SK-N-SH treated with all-trans-retinoic acid at 6 μM for 48 hours (cell line): ENCODE measurements around the gene C19orf67.
A peak's percentile ranks its signal among the peaks of the same experiment; 100 is the strongest.

ENCODE experiments used
- ATAC-seq: fragments of 200-7000 bp; cut with Tn5 transposase; 3 replicates; pipeline ENCODE4 v1.9.1; 2020; ENCODE audit warnings: mild to moderate bottlenecking, moderate library complexity
- ARNTL ChIP-seq: fragments of 450-650 bp; formaldehyde crosslinking; IDR thresholded peaks from 2 replicates; pipeline ENCODE4 v1.5.0; 2020; ENCODE audit warnings: low read depth, mild to moderate bottlenecking, moderate library complexity, borderline replicate concordance
- BACH2 ChIP-seq: fragments of 250-450 bp; sonication (Bioruptor Pico); IDR thresholded peaks from 2 replicates; pipeline ENCODE4 v1.9.0; 2021; ENCODE audit warnings: mild to moderate bottlenecking, borderline replicate concordance
- CSRNP3 ChIP-seq: fragments of 250-450 bp; sonication (Bioruptor Pico); IDR thresholded peaks from 2 replicates; pipeline ENCODE4 v1.5.1; 2021; ENCODE audit warnings: mild to moderate bottlenecking, moderate library complexity
- GLIS3 ChIP-seq: fragments of 250-450 bp; sonication (Bioruptor Pico); IDR thresholded peaks from 2 replicates; pipeline ENCODE4 v1.5.0; 2020; ENCODE audit warnings: mild to moderate bottlenecking, moderate library complexity
- ISL1 ChIP-seq: fragments of 250-450 bp; sonication (Bioruptor Pico); IDR thresholded peaks from 2 replicates; pipeline ENCODE4 v2.1.2; 2022; ENCODE audit warnings: mild to moderate bottlenecking, moderate library complexity
- OSR1 ChIP-seq: fragments of 250-450 bp; sonication (Bioruptor Pico); IDR thresholded peaks from 2 replicates; pipeline ENCODE4 v1.8.0; 2022; ENCODE audit warnings: moderate library complexity, mild to moderate bottlenecking, inconsistent platforms
- PATZ1 ChIP-seq: fragments of 250-450 bp; sonication (Bioruptor Pico); IDR thresholded peaks from 2 replicates; pipeline ENCODE4 v1.8.0; 2020; ENCODE audit warnings: mild to moderate bottlenecking, moderate library complexity, borderline replicate concordance
- POU6F1 ChIP-seq: fragments of 250-450 bp; sonication (Bioruptor Pico); IDR thresholded peaks from 2 replicates; pipeline ENCODE4 v1.8.0; 2021; ENCODE audit warnings: low read depth, mild to moderate bottlenecking, moderate library complexity, borderline replicate concordance
- PPARA ChIP-seq: fragments of 250-450 bp; sonication (Bioruptor Pico); IDR thresholded peaks from 2 replicates; pipeline ENCODE4 v1.5.0; 2020; ENCODE audit warnings: mild to moderate bottlenecking, borderline replicate concordance
- RARB ChIP-seq: fragments of 250-450 bp; sonication (Bioruptor Pico); IDR thresholded peaks from 2 replicates; pipeline ENCODE4 v1.8.0; 2021; ENCODE audit warnings: mild to moderate bottlenecking, moderate library complexity
- SNAI2 ChIP-seq: fragments of 250-450 bp; sonication (Bioruptor Pico); IDR thresholded peaks from 2 replicates; pipeline ENCODE4 v1.5.0; 2020; ENCODE audit warnings: mild to moderate bottlenecking, moderate library complexity
- TCF4 ChIP-seq: fragments of 250-450 bp; sonication (Bioruptor Pico); IDR thresholded peaks from 2 replicates; pipeline ENCODE4 v1.8.0; 2021; ENCODE audit warnings: mild to moderate bottlenecking, moderate library complexity, borderline replicate concordance
- TOX ChIP-seq: fragments of 250-450 bp; sonication (Bioruptor Pico); IDR thresholded peaks from 2 replicates; pipeline ENCODE4 v1.8.0; 2021; ENCODE audit warnings: mild to moderate bottlenecking, moderate library complexity, borderline replicate concordance
- TSHZ2 ChIP-seq: fragments of 250-450 bp; sonication (Bioruptor Pico); IDR thresholded peaks from 2 replicates; pipeline ENCODE4 v1.5.0; 2020; ENCODE audit warnings: mild to moderate bottlenecking, moderate library complexity
- ZC3H10 ChIP-seq: fragments of 250-450 bp; sonication (Bioruptor Pico); IDR thresholded peaks from 2 replicates; pipeline ENCODE4 v1.5.1; 2021; ENCODE audit warnings: mild to moderate bottlenecking, moderate library complexity
- ZFP30 ChIP-seq: fragments of 450-650 bp; formaldehyde crosslinking; IDR thresholded peaks from 2 replicates; pipeline ENCODE4 v1.5.0; 2022; ENCODE audit warnings: mild to moderate bottlenecking, moderate library complexity
- ZNF565 ChIP-seq: fragments of 450-650 bp; formaldehyde crosslinking; conservative IDR thresholded peaks from 2 replicates; pipeline ENCODE4 v1.5.0; 2020; ENCODE audit warnings: low read depth, mild to moderate bottlenecking, moderate library complexity
- ZNF70 ChIP-seq: fragments of 450-650 bp; formaldehyde crosslinking; IDR thresholded peaks from 2 replicates; pipeline ENCODE4 v1.5.0; 2020; ENCODE audit warnings: mild to moderate bottlenecking, moderate library complexity
- ZNF8 ChIP-seq: fragments of 450-650 bp; formaldehyde crosslinking; IDR thresholded peaks from 2 replicates; pipeline ENCODE4 v1.5.0; 2020; ENCODE audit warnings: mild to moderate bottlenecking, moderate library complexity

C19orf67 gene

GRCh38 chr19:14081797-14082674, 3.5 kb downstream of the C19orf67 start:
- ATAC-seq: peak; percentile 51

GRCh38 chr19:14080887-14081796, 4.4 kb downstream of the C19orf67 start:
- TF ChIP-seq ZC3H10 (CRISPR knock-in tag): no peak
- TF ChIP-seq GLIS3 (CRISPR knock-in tag): no peak
- TF ChIP-seq RARB (CRISPR knock-in tag): no peak
- TF ChIP-seq CSRNP3 (CRISPR knock-in tag): no peak
- TF ChIP-seq ISL1 (CRISPR knock-in tag): no peak
- no peak for TF ChIP-seq ARNTL (CRISPR knock-in tag)
- no peak for TF ChIP-seq TSHZ2
- TF ChIP-seq BACH2 (CRISPR knock-in tag): no peak
- peak; percentile 96 for ATAC-seq

More at GRCh38 chr19:14081797-14082674, 3.5 kb downstream of the C19orf67 start:
- no peak for TF ChIP-seq BACH2 (CRISPR knock-in tag)
- no peak for TF ChIP-seq CSRNP3 (CRISPR knock-in tag)
- no peak for TF ChIP-seq ZC3H10 (CRISPR knock-in tag)
- TF ChIP-seq ZNF565 (CRISPR knock-in tag): no peak
- TF ChIP-seq TOX (CRISPR knock-in tag): no peak
- TF ChIP-seq ARNTL (CRISPR knock-in tag): no peak
- TF ChIP-seq PPARA: no peak
- TF ChIP-seq ZNF70: no peak
- TF ChIP-seq ZNF8: no peak
- no peak for TF ChIP-seq TCF4
- TF ChIP-seq OSR1 (CRISPR knock-in tag): no peak
- TF ChIP-seq PATZ1 (CRISPR knock-in tag): no peak
- no peak for TF ChIP-seq SNAI2 (CRISPR knock-in tag)
- no peak for TF ChIP-seq RARB (CRISPR knock-in tag)

GRCh38 chr19:14078411-14078810, 7.2 kb downstream of the C19orf67 start:
- TF ChIP-seq TOX (CRISPR knock-in tag) (no peak), CSRNP3 (CRISPR knock-in tag) (no peak), POU6F1 (CRISPR knock-in tag) (no peak), GLIS3 (CRISPR knock-in tag) (no peak), ZNF70 (no peak), TSHZ2 (no peak), ARNTL (CRISPR knock-in tag) (no peak), RARB (CRISPR knock-in tag) (no peak), ZFP30 (CRISPR knock-in tag) (no peak), ZC3H10 (CRISPR knock-in tag) (no peak), ZNF565 (CRISPR knock-in tag) (no peak), ZNF8 (no peak), ISL1 (CRISPR knock-in tag) (no peak)
- ATAC-seq: no peak
